ENCODE data around the gene RHOD.

The RHOD gene

DNA sequence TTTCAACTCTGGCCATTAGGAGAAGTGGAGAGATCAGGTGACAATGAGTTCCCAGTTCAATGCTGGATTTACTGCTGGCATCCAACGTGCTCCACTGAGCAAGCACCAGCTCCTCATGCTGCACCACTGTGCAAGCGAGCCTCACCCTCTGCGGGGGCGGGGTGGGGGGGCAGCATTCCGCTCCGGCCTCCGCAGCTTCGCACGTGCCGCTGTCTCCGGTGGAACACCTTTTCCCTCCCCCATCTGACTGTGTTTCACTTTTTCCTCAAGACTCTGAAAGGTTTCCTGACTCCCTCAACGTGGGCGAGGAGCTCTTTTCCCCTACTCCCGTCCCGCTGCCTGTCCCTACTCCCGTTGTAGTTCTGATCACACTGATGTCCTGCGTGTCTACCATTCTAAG lies 835 bp upstream of the RHOD start:
- no peaks in the 10 kb centered on the region for H3F3A ChIP-seq (ENCODE audit: insufficient read depth)
- H3K79me2 ChIP-seq (ENCODE audit: insufficient read depth, low read length): no peaks in the 10 kb centered on the region
- H3K4me3 ChIP-seq (ENCODE audit: insufficient read depth, low read length, poor library complexity, severe bottlenecking): no peak overlapping the region
- H2AFZ ChIP-seq (ENCODE audit: low read depth, low read length, severe bottlenecking): no peak overlapping the region
- H3K4me2 ChIP-seq (ENCODE audit: low read depth, low read length, poor library complexity, severe bottlenecking): no peak overlapping the region
- H3K36me3 ChIP-seq (ENCODE audit: low read length): no peaks in the 10 kb centered on the region
- H3K27ac ChIP-seq (ENCODE audit: low read depth, low read length): no peak overlapping the region
- no peaks in the 10 kb centered on the region for H4K20me1 ChIP-seq (ENCODE audit: low read depth, low read length)
- no peaks in the 10 kb centered on the region for H3K9me3 ChIP-seq (ENCODE audit: insufficient read depth, low read length)
- H3K27me3 ChIP-seq (ENCODE audit: low read length): no peaks in the 10 kb centered on the region
- no peak overlapping the region for H3K9ac ChIP-seq (ENCODE audit: low read length)
- no peaks in the 10 kb centered on the region for H3K9me2 ChIP-seq (replicated peaks; ENCODE audit: insufficient read depth, low read length)
- no peak for TF ChIP-seq EZH2phosphoT487 (conservative IDR thresholded peaks at IDR 0.05; ENCODE audit: low read length)
- TF ChIP-seq, protein P1, sequence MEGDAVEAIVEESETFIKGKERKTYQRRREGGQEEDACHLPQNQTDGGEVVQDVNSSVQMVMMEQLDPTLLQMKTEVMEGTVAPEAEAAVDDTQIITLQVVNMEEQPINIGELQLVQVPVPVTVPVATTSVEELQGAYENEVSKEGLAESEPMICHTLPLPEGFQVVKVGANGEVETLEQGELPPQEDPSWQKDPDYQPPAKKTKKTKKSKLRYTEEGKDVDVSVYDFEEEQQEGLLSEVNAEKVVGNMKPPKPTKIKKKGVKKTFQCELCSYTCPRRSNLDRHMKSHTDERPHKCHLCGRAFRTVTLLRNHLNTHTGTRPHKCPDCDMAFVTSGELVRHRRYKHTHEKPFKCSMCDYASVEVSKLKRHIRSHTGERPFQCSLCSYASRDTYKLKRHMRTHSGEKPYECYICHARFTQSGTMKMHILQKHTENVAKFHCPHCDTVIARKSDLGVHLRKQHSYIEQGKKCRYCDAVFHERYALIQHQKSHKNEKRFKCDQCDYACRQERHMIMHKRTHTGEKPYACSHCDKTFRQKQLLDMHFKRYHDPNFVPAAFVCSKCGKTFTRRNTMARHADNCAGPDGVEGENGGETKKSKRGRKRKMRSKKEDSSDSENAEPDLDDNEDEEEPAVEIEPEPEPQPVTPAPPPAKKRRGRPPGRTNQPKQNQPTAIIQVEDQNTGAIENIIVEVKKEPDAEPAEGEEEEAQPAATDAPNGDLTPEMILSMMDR (IDR thresholded peaks at IDR 0.05; ENCODE audit: insufficient read depth, low read length, poor library complexity, severe bottlenecking): no peak

GRCh38 chr11:67057205-67057672 lies 592 bp downstream of the RHOD start:
- no peak overlapping the region for H3K27ac ChIP-seq (ENCODE audit: low read depth, low read length)
- no peaks in the 10 kb centered on the region for H3K9me3 ChIP-seq (ENCODE audit: insufficient read depth, low read length)
- no peak overlapping the region for H3K9ac ChIP-seq (ENCODE audit: low read length)
- no peaks in the 10 kb centered on the region for H3F3A ChIP-seq (ENCODE audit: insufficient read depth)
- H4K20me1 ChIP-seq (ENCODE audit: low read depth, low read length): no peaks in the 10 kb centered on the region
- H3K4me2 ChIP-seq (ENCODE audit: low read depth, low read length, poor library complexity, severe bottlenecking): no peak overlapping the region
- TF ChIP-seq, protein P1 (IDR thresholded peaks at IDR 0.05; ENCODE audit: insufficient read depth, low read length, poor library complexity, severe bottlenecking): no peak
- no peak for TF ChIP-seq EZH2phosphoT487 (conservative IDR thresholded peaks at IDR 0.05; ENCODE audit: low read length)
- H3K27me3 ChIP-seq (ENCODE audit: low read length): no peaks in the 10 kb centered on the region
- no peak overlapping the region for H3K4me3 ChIP-seq (ENCODE audit: insufficient read depth, low read length, poor library complexity, severe bottlenecking)
- H3K36me3 ChIP-seq (ENCODE audit: low read length): no peaks in the 10 kb centered on the region
- no peaks in the 10 kb centered on the region for H3K79me2 ChIP-seq (ENCODE audit: insufficient read depth, low read length)
- no peak overlapping the region for H2AFZ ChIP-seq (ENCODE audit: low read depth, low read length, severe bottlenecking)
- no peaks in the 10 kb centered on the region for H3K9me2 ChIP-seq (replicated peaks; ENCODE audit: insufficient read depth, low read length)

- Histone ChIP-seq H3K79me2 (ENCODE audit: insufficient read depth, low read length) (no peaks in the 10 kb centered on the region), H3K4me2 (ENCODE audit: low read depth, low read length, poor library complexity, severe bottlenecking) (no peak overlapping the region), H3K9me3 (ENCODE audit: insufficient read depth, low read length) (no peaks in the 10 kb centered on the region), H3K27me3 (ENCODE audit: low read length) (no peaks in the 10 kb centered on the region), H3K9me2 (replicated peaks; ENCODE audit: insufficient read depth, low read length) (no peaks in the 10 kb centered on the region), H3K4me3 (ENCODE audit: insufficient read depth, low read length, poor library complexity, severe bottlenecking) (no peak overlapping the region), H4K20me1 (ENCODE audit: low read depth, low read length) (no peaks in the 10 kb centered on the region), H3K27ac (ENCODE audit: low read depth, low read length) (no peak overlapping the region), H2AFZ (ENCODE audit: low read depth, low read length, severe bottlenecking) (no peak overlapping the region), H3F3A (ENCODE audit: insufficient read depth) (no peaks in the 10 kb centered on the region), H3K36me3 (ENCODE audit: low read length) (no peaks in the 10 kb centered on the region), H3K9ac (ENCODE audit: low read length) (no peak overlapping the region)
- no peak for TF ChIP-seq EZH2phosphoT487 (conservative IDR thresholded peaks at IDR 0.05; ENCODE audit: low read length)
- TF ChIP-seq, protein P1 (IDR thresholded peaks at IDR 0.05; ENCODE audit: insufficient read depth, low read length, poor library complexity, severe bottlenecking): no peak
These were observed 1.9 kb downstream of the RHOD start for GRCh38 chr11:67058506-67058905.

Data from SU-DHL-6 (cell line).